Measurements from ENCODE around the gene RAP1GAP2. TPM values are rescaled to one million over a fixed set of nuclear protein-coding genes. Genes with fewer than 3 reads are reported as not detected.
"Not testable (repeated sequence)": the region's sequence is repeated elsewhere in the genome, so short reads cannot be mapped to it uniquely, and the experiment has no call there.

The RAP1GAP2 gene
- total RNA-seq, 4 donors from 2014 or later: 30.6 to 60.2 (median 41.9) TPM

GRCh38 chr17:2782055-2782454 is 14.2 kb upstream of the RAP1GAP2 start:
- TF ChIP-seq POLR2A (IDR thresholded peaks at IDR 0.05) (no peak), CTCF (IDR thresholded peaks at IDR 0.05) (no peak)
- H3K27me3 ChIP-seq: peaks cover 0 to 3% of the 10 kb centered on the region in 2 donors

GRCh38 chr17:2783310-2784030 is 12.8 kb upstream of the RAP1GAP2 start:
- Histone ChIP-seq H3K4me1 (peaks cover 0 to 5% (median 0%) of the 10 kb centered on the region in 4 donors), H3K4me3 (no peak overlapping the region), H3K27me3 (no peaks in the 10 kb centered on the region), H3K9me3 (no peaks in the 10 kb centered on the region), H3K27ac (no peak overlapping the region), H3K36me3 (no peaks in the 10 kb centered on the region)
- DNase-seq: no peak
- no peak for TF ChIP-seq POLR2A (IDR thresholded peaks at IDR 0.05)
- TF ChIP-seq CTCF (IDR thresholded peaks at IDR 0.05): no peak

More at GRCh38 chr17:2782055-2782454, 14.2 kb upstream of the RAP1GAP2 start:
- Histone ChIP-seq H3K36me3 (no peaks in the 10 kb centered on the region), H3K9me3 (no peaks in the 10 kb centered on the region), H3K27ac (no peak overlapping the region), H3K4me3 (no peak overlapping the region), H3K4me1 (peaks cover 0 to 9% (median 0%) of the 10 kb centered on the region in 4 donors)
- no peak for DNase-seq

- TF ChIP-seq POLR2A (IDR thresholded peaks at IDR 0.05) (no peak), CTCF (IDR thresholded peaks at IDR 0.05) (no peak)
- no peaks in the 10 kb centered on the region for H3K9me3 ChIP-seq
- no peak for DNase-seq
- no peaks in the 10 kb centered on the region for H3K27me3 ChIP-seq
- H3K36me3 ChIP-seq: no peaks in the 10 kb centered on the region
- no peak overlapping the region for H3K4me3 ChIP-seq
- H3K4me1 ChIP-seq: peaks cover 0 to 5% (median 0%) of the 10 kb centered on the region in 4 donors
- H3K27ac ChIP-seq: no peak overlapping the region
These were observed 11.4 kb upstream of the RAP1GAP2 start for GRCh38 chr17:2784864-2785263.

GRCh38 chr17:2785376-2785775 is 10.9 kb upstream of the RAP1GAP2 start:
- H3K9me3 ChIP-seq, H3K4me1 ChIP-seq, DNase-seq, H3K36me3 ChIP-seq, H3K27ac ChIP-seq, H3K4me3 ChIP-seq, H3K27me3 ChIP-seq: not testable (repeated sequence)

- peak overlapping the region in 1 of 4 donors; percentile 39 for H3K27ac ChIP-seq
- H3K27me3 ChIP-seq: no peaks in the 10 kb centered on the region
- peak; percentile 85 to 97 (median 96) for DNase-seq
- H3K4me1 ChIP-seq: peaks cover 0 to 13% (median 0%) of the 10 kb centered on the region in 4 donors
- no peak overlapping the region for H3K4me3 ChIP-seq
- TF ChIP-seq POLR2A (IDR thresholded peaks at IDR 0.05) (no peak), CTCF (IDR thresholded peaks at IDR 0.05) (peak; percentile 70 to 94 (median 86))
- H3K9me3 ChIP-seq: no peaks in the 10 kb centered on the region
- H3K36me3 ChIP-seq: no peaks in the 10 kb centered on the region
These were observed 9.9 kb upstream of the RAP1GAP2 start for GRCh38 chr17:2786176-2786881.

GRCh38 chr17:2789700-2790099 is 6.5 kb upstream of the RAP1GAP2 start:
- no peaks in the 10 kb centered on the region for H3K9me3 ChIP-seq
- TF ChIP-seq POLR2A (IDR thresholded peaks at IDR 0.05): no peak
- no peaks in the 10 kb centered on the region for H3K36me3 ChIP-seq
- H3K27me3 ChIP-seq: no peaks in the 10 kb centered on the region
- peaks cover 0 to 15% (median 4%) of the 10 kb centered on the region in 4 donors for H3K4me1 ChIP-seq
- H3K4me3 ChIP-seq: no peak overlapping the region
- H3K27ac ChIP-seq: no peak overlapping the region
- DNase-seq: no peak

All from Peyer's patch (tissue), 4 donors.